AG09319 (cell line): ENCODE data around the gene TRIM44.

Source experiments
- DNase-seq: peaks from one replicate; pipeline ENCODE4 v3.0.0-alpha.2; 2010; ENCODE audit warnings: low read depth; ENCODE audit errors: extremely low read depth
- CTCF ChIP-seq: IDR thresholded peaks from 2 replicates; pipeline ENCODE4 v1.5.1; 2011; ENCODE audit warnings: low read depth, mild to moderate bottlenecking, inconsistent platforms, low read length, moderate library complexity

The TRIM44 gene

GRCh38 chr11:35841733-35842132 is 179.2 kb downstream of the TRIM44 start:
- no peak for DNase-seq
- no peak for TF ChIP-seq CTCF

- no peak for DNase-seq
- no peak for TF ChIP-seq CTCF
These were observed 180.4 kb downstream of the TRIM44 start for GRCh38 chr11:35842958-35843357.

- TF ChIP-seq CTCF = no peak
- DNase-seq = no peak
These were observed 182.0 kb downstream of the TRIM44 start for GRCh38 chr11:35844579-35844978.

- TF ChIP-seq CTCF = no peak
- no peak for DNase-seq
These were observed 183.3 kb downstream of the TRIM44 start for GRCh38 chr11:35845860-35846259.

DNA sequence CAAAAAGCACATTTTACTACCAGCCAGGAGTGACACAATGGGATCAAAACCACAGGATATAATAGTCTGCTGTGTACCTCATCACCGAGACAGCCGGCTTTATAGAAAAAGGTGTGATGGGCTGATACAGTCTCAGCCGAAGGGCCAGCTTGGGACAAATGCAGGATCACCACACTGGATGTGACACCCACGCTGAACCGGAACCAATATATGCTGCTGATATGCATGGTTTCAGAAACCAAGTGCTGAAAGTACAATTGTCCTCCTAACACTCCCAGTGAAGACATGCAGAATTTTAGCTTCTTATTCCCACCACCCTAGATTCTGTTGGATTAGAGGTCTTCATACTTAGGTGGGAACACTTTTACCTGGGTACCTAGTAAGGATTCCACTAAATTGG is 184.3 kb downstream of the TRIM44 start:
- no peak for DNase-seq
- TF ChIP-seq CTCF = no peak

DNA sequence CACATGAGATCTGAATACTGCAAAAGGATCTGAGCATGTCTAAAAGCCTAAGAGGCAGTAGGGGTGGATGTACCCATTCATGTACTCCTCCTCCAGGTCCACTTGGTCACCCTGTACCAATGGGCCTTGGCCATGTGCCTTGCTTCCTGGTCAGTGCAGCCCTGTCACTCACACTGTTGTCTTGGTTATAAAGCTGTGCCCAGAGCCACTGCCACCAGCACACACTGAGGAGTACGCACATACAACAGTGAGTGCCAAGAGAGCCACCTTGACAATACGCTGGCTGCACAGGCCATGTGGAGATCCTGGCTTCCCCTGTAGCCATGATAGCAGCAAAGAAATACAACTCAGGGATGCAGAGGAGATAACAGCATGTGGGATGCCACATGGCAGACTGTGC is 184.9 kb downstream of the TRIM44 start:
- no peak for DNase-seq
- TF ChIP-seq CTCF = no peak

DNA sequence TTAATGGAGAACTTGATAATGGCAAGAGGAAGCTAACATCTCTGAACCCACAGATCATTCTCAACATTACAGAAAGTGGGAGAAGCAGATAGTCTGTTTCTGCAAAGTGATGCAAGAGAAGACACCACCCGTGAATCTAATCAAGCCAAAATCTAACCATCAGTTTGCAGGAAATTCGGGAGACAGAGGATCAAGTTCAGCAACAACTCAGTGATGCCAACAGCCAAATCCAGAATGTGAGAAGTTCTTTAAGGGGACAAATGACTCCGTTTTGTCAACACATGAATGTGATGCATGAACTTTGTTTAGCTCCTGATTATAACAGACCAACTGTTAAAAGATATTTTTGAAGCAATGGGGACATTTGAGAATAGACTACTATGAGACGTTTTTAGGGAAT is 186.0 kb downstream of the TRIM44 start:
- no peak for DNase-seq
- no peak for TF ChIP-seq CTCF
